ENCODE results near the gene WWTR1. TPM values are rescaled to one million over a fixed set of nuclear protein-coding genes. Genes with fewer than 3 reads are reported as not detected.

WWTR1 gene
- total RNA-seq, 1 experiment from 2014 or later: 79.7 TPM

- Histone ChIP-seq H3K9ac (ENCODE audit: low read length) (no peak overlapping the region), H2AFZ (ENCODE audit: low read length) (no peak overlapping the region), H3K36me3 (ENCODE audit: low read depth, low read length) (peaks cover 46% of the 10 kb centered on the region), H3F3A (ENCODE audit: low read length, unreplicated experiment) (no peaks in the 10 kb centered on the region), H3K9me2 (replicated peaks; ENCODE audit: low read length) (no peaks in the 10 kb centered on the region), H3K4me2 (ENCODE audit: low read length) (no peak overlapping the region), H3K4me3 (ENCODE audit: low read length) (no peak overlapping the region), H3K4me1 (ENCODE audit: insufficient read depth, low read length) (peaks cover 19% of the 10 kb centered on the region), H3K79me2 (ENCODE audit: low read length) (peaks cover 65% of the 10 kb centered on the region), H4K20me1 (ENCODE audit: low read length) (no peaks in the 10 kb centered on the region), H3K27me3 (ENCODE audit: low read length) (no peaks in the 10 kb centered on the region), H3K9me3 (ENCODE audit: low read length) (no peaks in the 10 kb centered on the region), H3K27ac (ENCODE audit: low read length) (no peak overlapping the region)
- DNase-seq (no peak), ATAC-seq (no peak)
- TF ChIP-seq EZH2phosphoT487 (IDR thresholded peaks at IDR 0.05; ENCODE audit: borderline replicate concordance, low read length) (no peak), EZH2 (IDR thresholded peaks at IDR 0.05; ENCODE audit: low read length, unreplicated experiment) (no peak), CTCF (conservative IDR thresholded peaks at IDR 0.05; ENCODE audit: low read depth, low read length) (no peak)
- BruUV-seq (replicated peaks): no TSS peak
- ChIA-PET CTCF (no interaction called here), POLR2A (ENCODE audit: unreplicated experiment) (no interaction called here)
- intact Hi-C loops (cut with micrococcal nuclease): no loop called here
Measured at GRCh38 chr3:149542375-149543312, 115.2 kb downstream of the WWTR1 start.

DNA sequence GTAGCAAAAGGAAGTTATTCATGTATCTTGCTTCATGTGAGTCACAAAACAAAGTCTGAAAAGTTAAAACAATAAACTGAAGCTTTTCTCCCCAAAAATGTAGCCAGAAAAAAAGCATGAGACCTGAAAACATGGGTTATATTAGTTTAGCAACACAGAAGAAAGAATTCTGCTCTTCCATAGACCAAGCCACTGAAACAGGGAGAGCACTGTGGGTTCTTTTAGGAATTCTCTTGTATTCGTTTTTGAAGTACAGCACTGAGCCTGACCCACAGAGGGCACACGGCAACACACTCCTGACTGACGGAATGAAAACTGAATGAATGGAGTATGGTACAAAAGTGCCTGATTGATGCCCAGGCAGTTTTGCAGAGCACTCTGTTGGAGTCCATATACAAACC, 116.7 kb downstream of the WWTR1 start:
- H3K4me3 ChIP-seq (ENCODE audit: low read length): no peak overlapping the region

More for the DNA sequence above, 116.7 kb downstream of the WWTR1 start:
- no peak overlapping the region for H3K4me2 ChIP-seq (ENCODE audit: low read length)
- CTCF ChIA-PET: no interaction called here
- H3F3A ChIP-seq (ENCODE audit: low read length, unreplicated experiment): no peaks in the 10 kb centered on the region
- no peak overlapping the region; the same call in 1 of the 2 replicates for H3K9ac ChIP-seq (ENCODE audit: low read length)
- H3K36me3 ChIP-seq (ENCODE audit: low read depth, low read length): peaks cover 38% of the 10 kb centered on the region
- peak overlapping the region; percentile 18 for H3K27ac ChIP-seq (ENCODE audit: low read length)
- peak; percentile 54 for ATAC-seq
- H2AFZ ChIP-seq (ENCODE audit: low read length): no peak overlapping the region
- no TSS peak for BruUV-seq (replicated peaks)
- TF ChIP-seq EZH2 (IDR thresholded peaks at IDR 0.05; ENCODE audit: low read length, unreplicated experiment) (no peak), EZH2phosphoT487 (IDR thresholded peaks at IDR 0.05; ENCODE audit: borderline replicate concordance, low read length) (no peak), CTCF (conservative IDR thresholded peaks at IDR 0.05; ENCODE audit: low read depth, low read length) (no peak; the same call in 1 of the 2 replicates)
- H3K4me1 ChIP-seq (ENCODE audit: insufficient read depth, low read length): peaks cover 15% of the 10 kb centered on the region
- no peaks in the 10 kb centered on the region for H3K27me3 ChIP-seq (ENCODE audit: low read length)
- intact Hi-C loops (cut with micrococcal nuclease): loop anchor here (1.0 kb wide), 1 partner anchor 12 kb away; no protein-coding TSS in a partner anchor
- H3K9me3 ChIP-seq (ENCODE audit: low read length): no peaks in the 10 kb centered on the region
- no peaks in the 10 kb centered on the region for H4K20me1 ChIP-seq (ENCODE audit: low read length)
- DNase-seq: no peak
- POLR2A ChIA-PET (ENCODE audit: unreplicated experiment): no interaction called here
- H3K9me2 ChIP-seq (replicated peaks; ENCODE audit: low read length): no peaks in the 10 kb centered on the region
- H3K79me2 ChIP-seq (ENCODE audit: low read length): peaks cover 61% of the 10 kb centered on the region

All from PC-3 (cell line).